HG03159 (cell line): ENCODE results near the gene USP46.

Experiments
- ATAC-seq: cut with Tn5 transposase; IDR thresholded peaks from one replicate; pipeline ENCODE4 v1.9.1; 2021; ENCODE audit warnings: mild to moderate bottlenecking, moderate library complexity; ENCODE audit not compliant: unreplicated experiment

The USP46 gene, protein sequence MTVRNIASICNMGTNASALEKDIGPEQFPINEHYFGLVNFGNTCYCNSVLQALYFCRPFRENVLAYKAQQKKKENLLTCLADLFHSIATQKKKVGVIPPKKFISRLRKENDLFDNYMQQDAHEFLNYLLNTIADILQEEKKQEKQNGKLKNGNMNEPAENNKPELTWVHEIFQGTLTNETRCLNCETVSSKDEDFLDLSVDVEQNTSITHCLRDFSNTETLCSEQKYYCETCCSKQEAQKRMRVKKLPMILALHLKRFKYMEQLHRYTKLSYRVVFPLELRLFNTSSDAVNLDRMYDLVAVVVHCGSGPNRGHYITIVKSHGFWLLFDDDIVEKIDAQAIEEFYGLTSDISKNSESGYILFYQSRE

DNA sequence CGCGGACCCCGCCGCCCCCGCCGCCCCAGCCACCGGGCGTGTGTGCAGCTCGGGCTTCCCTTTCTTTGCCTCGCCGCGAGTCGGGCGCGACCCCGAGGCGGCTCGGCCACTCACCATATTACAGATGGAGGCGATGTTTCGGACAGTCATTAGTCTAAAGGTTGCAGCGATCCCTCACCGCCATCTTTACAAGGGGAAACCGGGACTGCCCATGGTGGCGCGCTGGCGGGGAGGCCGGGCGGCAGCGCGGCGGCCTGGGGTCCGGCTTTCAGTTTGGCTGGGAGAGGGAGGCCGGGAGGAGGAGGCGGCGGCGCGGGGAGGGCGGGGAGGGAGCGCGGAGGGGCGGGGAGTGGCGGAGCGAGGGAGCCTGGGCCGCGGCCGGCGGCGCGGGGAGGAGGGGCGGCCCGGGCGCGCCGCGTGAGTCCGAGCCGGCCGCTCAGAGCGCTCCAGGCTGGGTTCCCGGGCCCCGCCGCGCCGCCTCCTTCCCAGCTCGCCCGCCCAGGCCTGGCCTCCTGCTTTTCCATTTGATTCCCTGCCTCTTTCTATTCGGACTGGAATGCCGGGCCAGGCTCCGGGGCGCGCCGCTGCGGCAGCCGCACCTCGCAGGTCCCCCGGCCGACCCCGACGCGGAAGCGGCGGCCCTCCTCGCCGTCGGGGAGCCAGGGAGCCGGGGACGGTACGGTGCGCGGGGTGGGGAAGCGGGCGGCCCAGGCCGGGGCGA, at the start of gene USP46:
USP46 (minus strand) TSS at position 301 of the 721 bp plus-strand sequence; CDS start at position 150, 151 bp downstream.
- ATAC-seq: peak; percentile 77

DNA sequence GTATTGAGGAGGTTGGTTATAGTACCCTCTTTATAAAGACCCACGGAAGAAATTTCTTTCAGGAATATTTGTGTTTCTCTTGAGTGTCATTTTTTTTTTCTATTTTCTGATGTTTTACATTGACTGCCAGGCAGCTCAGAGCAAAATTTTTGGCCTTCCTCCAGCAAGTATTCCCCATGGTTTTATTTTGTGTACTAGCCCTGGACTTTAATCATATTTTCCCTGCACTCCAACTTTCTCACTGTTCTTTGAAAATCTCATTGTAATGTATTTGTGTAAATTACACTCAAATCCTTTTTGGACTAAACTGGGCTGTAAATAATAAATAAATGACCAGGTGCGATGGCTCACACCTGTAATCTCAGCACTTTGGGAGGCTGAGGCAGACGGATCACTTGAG, 45.6 kb upstream of the USP46 start:
- no peak for ATAC-seq

DNA sequence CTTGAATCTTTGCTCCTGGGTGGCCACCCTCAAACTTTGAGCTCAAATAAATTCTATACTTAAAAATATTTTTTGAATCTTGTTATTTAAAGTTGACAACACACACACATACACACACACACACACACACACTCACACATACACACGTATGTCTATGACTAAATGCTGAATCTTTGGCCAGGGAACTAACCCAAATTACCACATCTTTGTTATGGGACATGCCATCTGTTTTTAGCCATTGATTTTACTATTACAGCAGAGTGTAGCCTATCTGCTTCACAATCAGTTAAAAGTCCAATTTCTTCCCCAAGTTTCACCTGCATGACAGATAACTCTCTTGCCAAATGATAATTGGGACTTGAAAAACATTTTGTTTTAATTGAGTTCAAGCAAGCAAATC, 45.0 kb upstream of the USP46 start:
- no peak for ATAC-seq

DNA sequence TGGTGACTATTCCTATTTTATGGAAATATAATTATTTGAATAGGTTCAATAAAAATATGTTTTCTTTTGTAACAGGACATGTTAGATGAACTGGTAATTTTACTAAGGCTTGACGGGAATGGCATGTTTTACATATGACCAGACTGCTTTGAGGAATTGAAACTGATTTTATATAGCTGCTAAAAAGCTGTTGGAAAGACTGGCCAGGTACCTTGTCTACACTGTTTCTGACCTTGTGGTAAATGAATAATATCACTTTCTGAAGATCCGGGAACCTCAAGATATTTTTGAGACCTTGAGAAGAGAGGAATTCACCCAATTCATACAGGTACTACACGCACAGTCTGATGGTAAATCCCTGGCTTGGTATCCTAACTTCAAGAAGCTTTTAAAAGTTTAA, 42.1 kb upstream of the USP46 start:
- ATAC-seq: peak; percentile 92

DNA sequence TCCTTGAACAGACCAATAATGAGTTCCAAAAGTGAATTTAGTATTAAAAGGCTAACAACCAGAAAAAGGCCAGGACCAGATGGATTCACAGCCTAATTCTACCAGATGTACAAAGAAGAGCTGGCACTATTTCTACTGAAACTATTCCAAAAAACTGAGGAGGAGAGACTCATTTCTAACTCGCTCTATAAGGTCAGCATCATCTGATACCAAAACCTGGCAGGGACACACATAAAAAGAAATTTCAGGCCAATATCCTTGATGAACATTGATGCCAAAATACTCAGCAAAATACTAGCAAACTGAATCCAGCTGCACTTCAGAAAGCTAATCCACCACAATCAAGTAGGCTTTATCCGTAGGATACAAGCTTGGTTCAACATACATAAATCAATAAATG, 35.8 kb upstream of the USP46 start:
- ATAC-seq: no peak

DNA sequence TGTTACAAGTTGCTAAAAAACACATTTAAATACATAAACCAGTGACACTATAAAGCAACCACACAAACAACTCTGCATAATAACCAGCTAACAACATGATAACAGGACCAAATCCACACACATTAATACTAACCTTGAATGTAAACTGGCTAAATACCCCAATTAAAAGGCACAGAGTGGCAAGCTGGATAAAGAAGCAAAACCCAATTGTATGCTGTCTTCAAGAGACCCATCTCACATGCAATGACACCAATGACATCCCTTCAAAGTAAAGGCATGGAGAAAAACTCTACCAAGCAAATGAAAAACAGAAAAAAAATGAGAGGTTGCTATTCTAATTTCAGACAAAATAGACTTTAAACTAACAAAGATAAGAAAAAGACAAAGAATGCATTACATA, 34.4 kb upstream of the USP46 start:
- ATAC-seq: no peak

DNA sequence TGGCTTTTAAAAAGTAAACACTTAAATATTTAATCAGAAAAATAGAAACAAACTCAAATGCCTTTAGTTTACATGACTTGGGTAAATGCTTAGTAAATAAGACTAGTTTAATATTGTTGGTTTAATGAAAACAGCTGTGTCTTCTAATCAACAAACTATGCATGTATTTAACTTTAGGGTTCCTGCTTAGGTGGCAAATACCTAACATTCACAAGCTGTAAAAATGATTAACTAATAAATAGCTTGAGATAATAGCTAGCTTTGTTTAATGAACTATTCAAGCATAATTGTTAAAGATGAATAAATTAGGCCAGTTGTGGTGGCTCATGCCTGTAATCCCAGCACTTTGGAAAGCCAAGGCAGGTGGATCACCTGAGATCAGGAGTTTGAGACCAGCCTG, 30.0 kb upstream of the USP46 start:
- ATAC-seq: no peak

DNA sequence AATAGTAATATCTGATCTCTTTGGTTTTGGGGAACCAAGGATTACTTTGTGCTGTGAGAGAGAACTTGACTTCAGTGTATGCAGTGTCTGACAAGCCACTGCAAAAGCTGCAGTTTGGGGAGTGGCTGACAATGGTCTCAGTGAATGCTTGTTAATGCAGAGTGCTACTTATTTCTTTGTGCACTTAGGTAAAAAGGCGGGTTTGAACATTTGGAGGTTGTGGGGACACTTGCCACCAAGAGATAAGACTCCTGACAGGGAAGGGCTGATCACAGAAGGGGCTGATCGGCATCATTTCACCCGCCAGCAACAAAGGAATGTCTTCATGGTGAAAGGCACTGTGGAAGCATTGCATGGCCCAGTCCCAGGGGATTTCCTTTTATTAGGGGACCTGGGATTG, 28.6 kb upstream of the USP46 start:
- no peak for ATAC-seq

DNA sequence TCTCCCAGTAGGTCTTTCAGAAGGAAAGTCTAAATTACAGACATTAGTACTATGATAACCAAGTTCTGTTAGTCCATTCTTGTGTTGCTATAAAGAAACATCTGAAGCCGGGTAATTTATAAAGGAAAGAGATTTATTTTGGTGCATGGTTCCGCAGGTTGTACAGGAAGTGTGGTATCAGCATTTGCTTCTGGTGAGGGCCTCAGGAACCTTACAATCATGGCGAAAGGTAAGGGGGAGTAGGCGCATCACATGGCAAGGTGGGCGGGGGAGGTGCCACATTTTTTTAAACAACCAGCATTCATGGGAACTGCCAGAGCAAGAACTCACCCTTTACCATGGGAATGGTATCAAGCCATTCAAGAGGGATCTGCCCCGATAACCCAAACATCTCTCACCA, 26.2 kb upstream of the USP46 start:
- ATAC-seq: no peak

DNA sequence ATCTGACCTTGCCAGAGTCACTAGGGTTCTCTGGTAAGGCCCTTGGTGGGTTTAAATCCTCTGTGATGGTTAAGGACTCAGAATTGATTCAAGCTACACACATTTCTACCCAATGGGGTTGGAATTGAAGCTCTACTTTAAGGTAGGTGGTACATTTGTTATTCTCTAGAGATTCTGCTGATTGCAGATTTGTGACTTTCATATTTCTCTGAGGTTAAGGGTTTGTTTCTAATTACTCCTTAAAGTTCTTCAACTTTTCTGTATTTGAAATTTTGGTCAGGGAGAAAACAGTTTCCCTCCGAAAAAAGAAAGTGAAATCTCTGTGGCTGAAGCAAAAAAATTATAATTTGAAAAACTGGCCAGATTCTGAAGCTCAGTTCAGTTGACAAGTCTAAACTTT, 25.8 kb upstream of the USP46 start:
- no peak for ATAC-seq

DNA sequence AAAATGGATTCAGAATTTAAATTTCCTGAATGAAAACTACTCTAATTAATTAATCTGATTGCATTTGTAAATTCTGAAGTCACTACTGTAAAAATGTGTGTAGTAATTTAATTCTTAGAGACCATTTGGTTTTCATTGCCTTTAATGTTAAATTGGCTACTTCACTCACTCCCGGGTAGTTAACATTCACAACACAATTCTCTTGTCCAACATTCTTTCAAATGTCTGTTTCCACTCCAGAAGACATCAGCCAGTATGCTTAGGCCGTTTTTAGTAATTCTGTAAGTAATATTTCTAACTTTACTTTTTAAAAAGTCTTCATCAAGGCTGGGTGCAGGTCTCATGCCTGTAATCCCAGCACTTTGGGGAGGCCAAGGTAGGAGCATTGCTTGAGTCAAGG, 21.3 kb upstream of the USP46 start:
- ATAC-seq: no peak

DNA sequence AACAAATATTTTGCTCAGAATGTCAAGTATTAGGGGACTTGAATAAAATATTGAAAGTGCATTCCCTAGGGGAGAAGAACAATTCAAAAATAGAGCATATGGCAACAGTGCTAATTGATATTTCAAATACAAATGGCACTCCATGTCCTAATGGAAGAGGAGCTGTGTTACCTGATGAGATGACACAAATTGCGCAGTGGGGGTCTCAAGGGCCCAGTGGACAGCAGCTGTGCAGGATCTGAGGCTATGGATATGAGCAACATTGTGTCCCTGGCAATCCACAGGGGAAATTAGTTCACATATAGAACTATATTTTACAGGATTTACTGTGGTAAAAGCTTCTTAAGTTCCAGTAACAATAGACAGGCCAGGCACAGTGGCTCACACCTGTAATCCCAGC, 17.4 kb upstream of the USP46 start:
- no peak for ATAC-seq

DNA sequence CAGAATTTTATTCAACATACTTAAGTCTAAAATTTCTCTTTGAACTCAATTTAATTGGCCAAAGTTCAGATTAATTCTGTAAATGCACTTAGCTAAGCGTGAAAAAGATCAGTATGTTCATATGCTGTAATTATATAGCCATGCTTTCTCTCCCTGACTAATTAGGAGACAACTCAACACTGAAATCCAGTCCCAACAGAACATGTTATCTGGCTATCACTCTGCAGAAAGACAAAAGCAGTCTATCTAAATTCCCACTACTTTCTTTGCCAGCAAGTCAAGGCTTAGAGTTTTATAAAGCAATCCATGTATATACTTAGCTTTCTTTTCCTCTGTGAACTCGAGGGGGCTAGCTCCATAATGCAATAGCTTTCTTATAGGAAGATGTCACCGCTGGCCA, 16.0 kb upstream of the USP46 start:
- ATAC-seq: no peak

DNA sequence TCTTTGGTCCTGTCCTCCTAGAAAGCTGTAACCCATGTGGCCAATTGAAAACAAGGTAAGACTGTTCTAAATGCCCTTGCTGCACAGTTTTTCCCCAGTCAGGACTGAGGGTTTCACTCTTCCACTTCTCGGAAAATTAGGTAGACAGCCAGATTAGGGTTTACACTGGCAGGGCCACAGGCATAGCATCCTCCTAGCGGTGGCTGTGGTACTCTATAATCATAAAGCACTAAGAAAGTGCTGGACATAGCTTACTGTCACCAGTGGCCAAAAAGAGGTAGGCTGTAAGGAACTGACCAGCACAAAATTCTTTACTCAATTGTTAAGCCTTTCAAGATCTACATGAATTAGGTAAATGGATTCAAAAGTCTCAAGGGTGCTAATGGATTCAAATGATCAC, 11.6 kb upstream of the USP46 start:
- no peak for ATAC-seq

DNA sequence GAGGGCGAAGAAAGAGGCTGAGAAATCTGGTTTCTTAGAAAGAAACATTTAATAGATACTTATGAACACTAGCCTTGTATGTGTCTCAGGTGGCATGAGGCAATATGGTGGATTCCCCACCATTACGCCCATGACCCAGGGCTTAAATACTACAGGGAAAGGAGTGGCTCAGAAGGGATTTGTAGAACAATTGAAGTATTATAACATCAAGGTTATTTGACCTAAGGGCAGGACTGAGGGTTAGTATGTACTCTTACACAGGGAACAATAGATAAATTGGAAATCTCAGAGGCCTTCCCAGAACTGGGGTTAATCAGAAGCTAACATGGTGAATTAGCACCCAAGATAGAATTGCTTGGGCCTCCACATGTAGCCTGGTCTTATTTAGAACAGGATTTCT, 11.0 kb upstream of the USP46 start:
- ATAC-seq: no peak

DNA sequence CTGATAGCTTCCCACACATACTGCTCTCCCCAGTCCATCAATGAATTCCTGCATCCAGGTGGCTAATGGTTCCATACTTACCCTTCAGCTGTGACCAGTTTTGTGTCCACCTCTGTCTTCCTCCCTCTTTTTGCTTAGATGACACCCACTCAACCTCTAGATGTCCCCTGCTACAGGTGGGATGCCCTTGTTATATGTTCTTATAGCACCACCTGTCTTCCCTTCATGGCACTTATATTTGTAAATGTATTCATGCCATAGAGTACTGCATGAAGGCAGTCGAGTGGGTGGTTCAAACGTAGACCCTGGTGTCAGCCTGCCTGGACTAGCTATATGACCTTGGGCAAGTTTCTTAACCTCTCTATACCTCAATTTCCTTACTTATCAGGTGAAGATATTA, 6.5 kb upstream of the USP46 start:
- ATAC-seq: peak; percentile 85

DNA sequence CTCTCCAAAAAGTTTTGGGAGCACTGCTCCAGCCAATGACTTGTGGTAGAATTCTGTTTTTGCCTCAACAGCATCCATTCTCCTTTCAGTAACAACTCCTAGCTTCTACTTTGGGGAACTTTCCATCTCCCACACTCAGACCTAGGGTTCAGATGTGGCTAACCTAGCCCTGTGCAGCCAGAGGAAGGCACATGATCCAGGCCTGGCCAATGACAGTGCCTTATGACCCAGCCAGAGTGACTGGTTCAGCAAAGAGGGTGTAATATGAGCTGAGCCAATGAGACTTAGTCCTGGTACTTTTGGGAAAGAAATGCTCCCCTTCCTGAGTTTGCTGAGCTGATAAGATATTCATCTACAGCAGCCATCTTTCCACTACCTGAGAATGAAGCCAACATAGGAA, 5.4 kb upstream of the USP46 start:
- no peak for ATAC-seq

DNA sequence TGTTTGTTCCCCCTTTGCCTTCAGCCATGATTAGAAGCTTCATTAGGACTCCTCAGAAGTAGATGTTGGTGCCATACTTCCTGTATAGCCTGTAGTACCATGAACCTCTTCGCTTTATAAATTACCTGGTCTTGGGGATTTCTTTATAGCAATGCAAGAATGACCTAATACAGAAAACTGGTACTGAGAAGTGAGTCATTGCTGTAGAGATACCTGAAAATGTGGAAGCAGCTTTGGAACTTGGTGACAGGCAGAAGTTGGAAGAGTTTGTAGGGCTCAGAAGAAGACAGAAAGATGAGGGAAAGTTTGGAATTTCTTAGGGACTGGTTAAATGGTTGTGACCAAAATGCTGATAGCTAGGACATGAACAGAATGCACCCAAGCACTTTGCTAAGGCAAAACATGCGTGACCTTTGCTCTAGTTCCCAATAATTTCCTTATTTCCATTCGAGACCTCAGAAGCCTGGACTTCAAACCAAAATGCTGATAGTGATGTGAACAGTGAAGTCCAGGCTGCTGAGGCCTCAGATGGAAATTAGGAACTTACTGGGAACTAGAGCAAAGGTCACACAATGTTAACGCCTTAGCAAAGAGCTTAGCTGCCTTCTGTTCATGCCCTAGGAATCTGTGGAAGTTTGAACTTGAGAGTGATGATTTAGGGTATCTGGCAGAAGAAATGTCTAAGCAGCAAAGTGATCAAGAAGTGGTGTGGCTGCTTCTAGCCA, 3.0 kb upstream of the USP46 start:
- no peak for ATAC-seq

DNA sequence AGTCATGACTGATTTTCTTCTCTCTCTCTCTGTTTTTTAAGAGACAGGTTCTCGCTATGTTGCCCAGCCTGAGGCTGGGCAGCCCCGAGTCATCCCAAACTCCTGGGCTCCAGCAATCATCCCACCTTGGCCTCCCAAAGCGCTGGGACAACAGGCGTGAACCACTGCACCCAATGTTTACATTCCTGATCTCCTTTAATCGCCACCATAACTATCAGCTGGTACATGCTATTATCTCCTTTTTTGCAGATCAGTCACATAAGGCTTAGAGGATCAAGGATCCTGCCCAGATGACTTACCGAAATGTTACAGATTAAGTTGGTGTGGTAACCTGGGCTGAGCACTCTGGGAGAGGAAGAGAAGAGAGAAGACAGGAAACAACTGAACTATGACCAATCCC, 1.5 kb upstream of the USP46 start:
- ATAC-seq: no peak

DNA sequence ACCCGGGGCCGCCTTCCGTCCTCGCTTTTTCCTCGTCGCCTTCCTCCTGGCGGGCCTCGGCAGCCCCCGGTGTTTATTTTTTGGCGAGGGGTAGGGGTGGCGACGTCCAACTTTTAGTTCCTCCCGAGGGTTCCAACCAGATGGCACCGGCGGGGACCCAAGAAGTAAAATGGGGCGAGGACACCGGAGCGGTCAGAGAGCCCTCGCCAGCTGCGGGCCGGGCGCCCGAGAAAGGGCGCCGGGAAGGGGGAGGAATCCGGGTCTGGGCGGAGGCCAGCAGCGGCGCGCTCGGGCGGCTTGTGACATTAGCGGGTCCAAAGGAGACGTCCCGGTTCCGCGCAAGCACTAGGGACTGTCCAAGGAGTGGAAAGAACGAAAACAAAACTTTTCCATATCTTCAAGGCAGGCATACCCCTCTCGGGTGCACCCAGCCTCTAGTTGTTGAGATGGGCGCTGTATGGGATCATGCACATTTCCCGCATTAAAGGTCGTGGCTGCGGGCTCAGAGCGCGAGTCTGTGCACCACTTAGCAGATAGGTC, 691 bp upstream of the USP46 start:
- peak; percentile 27 for ATAC-seq

DNA sequence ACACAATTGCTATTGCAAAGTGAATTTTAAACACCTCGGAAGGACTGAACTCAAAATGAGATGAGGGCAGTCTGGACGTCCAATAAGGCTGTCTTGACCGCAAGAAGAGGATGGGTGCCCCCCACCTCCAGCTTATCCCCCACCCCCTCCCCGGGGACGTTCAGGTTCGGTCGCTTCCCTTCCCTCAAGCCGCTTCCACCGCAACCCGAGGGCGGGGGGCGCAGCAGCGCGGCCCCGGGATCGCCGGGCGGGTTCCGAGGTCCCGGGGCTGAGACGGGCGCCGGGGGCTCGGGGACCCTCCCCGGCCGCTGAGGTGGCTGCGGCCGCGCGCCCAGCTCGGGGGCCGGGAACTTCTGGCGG, 480 bp downstream of the USP46 start:
- no peak for ATAC-seq
